Measurements from ENCODE around the gene WDR93.

- TF ChIP-seq, protein P1, sequence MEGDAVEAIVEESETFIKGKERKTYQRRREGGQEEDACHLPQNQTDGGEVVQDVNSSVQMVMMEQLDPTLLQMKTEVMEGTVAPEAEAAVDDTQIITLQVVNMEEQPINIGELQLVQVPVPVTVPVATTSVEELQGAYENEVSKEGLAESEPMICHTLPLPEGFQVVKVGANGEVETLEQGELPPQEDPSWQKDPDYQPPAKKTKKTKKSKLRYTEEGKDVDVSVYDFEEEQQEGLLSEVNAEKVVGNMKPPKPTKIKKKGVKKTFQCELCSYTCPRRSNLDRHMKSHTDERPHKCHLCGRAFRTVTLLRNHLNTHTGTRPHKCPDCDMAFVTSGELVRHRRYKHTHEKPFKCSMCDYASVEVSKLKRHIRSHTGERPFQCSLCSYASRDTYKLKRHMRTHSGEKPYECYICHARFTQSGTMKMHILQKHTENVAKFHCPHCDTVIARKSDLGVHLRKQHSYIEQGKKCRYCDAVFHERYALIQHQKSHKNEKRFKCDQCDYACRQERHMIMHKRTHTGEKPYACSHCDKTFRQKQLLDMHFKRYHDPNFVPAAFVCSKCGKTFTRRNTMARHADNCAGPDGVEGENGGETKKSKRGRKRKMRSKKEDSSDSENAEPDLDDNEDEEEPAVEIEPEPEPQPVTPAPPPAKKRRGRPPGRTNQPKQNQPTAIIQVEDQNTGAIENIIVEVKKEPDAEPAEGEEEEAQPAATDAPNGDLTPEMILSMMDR (IDR thresholded peaks at IDR 0.05) = no peak
- TF ChIP-seq POLR2A (IDR thresholded peaks at IDR 0.05) = no peak
Observed at GRCh38 chr15:89745131-89745530, 54.5 kb downstream of the WDR93 start.
